Measurements from ENCODE around the gene LCP1.

The LCP1 gene

DNA sequence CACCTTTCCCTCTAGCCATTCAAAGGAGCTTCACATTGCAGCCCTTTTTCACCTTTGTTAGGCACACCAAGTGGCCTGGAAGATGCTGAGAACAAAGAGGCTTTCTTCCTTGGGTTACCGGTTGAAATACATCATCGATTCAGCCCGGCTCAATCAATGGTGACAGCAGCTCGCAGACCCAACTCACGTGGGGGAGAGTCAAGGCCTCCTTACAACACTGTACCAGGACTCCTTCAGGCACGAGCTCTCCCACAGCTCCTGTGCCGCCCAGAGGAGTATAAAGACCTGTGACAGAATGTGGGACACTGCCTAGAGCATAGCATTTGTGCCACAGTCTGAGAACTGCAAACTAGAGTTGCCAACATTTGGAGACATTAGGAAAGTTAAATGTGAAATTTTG is 25.9 kb upstream of the LCP1 start:
- TF ChIP-seq, protein P1, sequence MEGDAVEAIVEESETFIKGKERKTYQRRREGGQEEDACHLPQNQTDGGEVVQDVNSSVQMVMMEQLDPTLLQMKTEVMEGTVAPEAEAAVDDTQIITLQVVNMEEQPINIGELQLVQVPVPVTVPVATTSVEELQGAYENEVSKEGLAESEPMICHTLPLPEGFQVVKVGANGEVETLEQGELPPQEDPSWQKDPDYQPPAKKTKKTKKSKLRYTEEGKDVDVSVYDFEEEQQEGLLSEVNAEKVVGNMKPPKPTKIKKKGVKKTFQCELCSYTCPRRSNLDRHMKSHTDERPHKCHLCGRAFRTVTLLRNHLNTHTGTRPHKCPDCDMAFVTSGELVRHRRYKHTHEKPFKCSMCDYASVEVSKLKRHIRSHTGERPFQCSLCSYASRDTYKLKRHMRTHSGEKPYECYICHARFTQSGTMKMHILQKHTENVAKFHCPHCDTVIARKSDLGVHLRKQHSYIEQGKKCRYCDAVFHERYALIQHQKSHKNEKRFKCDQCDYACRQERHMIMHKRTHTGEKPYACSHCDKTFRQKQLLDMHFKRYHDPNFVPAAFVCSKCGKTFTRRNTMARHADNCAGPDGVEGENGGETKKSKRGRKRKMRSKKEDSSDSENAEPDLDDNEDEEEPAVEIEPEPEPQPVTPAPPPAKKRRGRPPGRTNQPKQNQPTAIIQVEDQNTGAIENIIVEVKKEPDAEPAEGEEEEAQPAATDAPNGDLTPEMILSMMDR (IDR thresholded peaks at IDR 0.05; ENCODE audit: low read depth, low read length), result no peak
- DNase-seq (ENCODE audit: extremely low read depth, low read depth), result no peak

DNA sequence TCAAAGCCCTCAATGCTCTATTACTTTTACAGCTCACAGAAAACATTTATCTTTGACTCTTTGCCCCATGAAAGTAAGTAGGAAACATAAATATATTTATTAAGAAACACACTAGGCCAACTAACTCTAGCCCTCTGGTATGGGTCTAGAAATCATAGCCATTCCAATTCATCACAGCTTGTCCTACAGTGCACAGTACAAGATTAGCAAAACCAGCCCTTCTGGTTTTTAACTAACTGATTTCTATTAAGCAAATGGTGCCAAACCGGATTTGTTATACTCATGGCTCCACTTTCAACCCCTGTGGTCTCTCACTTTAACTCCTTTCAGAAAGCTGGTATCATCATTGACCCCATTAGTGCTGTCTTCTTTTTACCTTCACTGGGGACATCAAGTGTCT is 24.2 kb upstream of the LCP1 start:
- no peak for DNase-seq (ENCODE audit: extremely low read depth, low read depth)
- TF ChIP-seq, protein P1 (IDR thresholded peaks at IDR 0.05; ENCODE audit: low read depth, low read length), result no peak

DNA sequence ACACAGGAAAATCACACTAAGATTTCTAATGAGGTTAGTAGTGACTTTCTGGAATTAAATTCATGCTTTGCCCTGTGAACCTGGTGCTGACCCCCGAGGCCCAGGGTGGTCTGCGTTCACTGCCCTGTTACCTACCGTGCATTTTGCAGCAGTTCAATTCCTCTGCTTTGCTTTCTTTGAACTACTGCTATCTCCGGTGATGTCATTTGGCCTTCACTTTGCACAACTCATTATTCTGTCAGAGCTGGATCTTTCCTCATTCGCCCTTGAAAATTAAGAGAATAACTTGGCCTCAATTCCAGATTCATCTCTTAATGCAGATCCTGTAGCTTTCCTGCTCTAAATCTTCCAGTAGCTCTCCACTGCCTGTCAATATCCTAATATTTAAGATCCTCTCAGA is 21.0 kb upstream of the LCP1 start:
- no peak for DNase-seq (ENCODE audit: extremely low read depth, low read depth)
- TF ChIP-seq, protein P1 (IDR thresholded peaks at IDR 0.05; ENCODE audit: low read depth, low read length), result no peak

DNA sequence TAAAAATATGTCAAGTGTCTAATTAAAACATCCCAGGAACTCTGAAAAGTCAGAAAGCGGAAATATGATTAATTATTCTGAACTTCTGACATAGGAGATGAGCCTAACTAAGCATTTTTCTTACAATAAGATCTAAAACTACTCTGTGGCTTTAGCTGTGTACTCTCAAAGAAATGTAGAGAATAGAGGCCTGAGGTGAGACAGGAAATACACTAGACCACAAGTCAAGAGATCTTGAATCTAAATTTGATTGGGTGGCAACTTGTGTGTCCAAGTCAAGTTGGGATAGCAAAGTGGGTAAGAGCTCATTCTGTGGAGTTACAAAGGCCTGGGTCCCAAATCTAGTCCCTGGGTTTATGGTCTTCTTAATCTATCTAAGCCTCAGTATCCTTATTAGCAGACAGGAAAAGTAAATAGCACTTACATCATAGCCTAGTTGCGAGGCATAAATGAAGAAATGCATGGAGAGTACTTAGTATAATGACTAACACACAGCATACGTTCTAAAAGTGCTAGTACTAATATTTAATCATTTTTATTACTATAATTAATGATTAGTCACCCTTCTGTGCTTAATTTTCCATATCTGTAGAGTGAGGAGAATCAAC is 20.3 kb upstream of the LCP1 start:
- TF ChIP-seq, protein P1 (IDR thresholded peaks at IDR 0.05; ENCODE audit: low read depth, low read length), result no peak
- no peak for DNase-seq (ENCODE audit: extremely low read depth, low read depth)

DNA sequence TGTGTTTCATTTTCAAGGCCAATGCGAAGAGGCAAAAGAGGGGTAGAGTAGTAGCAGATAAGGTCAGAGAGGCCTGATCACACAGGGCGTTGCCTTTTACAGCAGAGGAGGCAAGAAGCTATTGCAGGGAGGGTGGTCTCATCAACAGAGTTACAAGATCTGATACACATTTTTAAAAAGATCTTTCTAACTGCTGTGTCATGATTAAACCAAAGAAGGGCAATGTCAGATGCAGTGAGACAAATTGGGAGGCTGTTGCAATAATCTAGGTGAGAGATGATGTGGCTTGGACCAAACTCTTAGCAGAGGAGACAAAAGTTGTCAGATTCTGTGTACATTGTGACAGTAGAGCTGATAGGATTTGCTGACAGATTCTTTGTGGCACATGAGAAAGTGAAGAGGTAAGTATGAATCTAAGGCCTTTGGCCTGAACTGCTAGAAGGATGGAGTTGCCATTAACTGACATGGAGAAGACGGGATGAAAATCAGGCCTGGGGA is 16.8 kb upstream of the LCP1 start:
- no peak for DNase-seq (ENCODE audit: extremely low read depth, low read depth)
- TF ChIP-seq, protein P1 (IDR thresholded peaks at IDR 0.05; ENCODE audit: low read depth, low read length), result no peak

DNA sequence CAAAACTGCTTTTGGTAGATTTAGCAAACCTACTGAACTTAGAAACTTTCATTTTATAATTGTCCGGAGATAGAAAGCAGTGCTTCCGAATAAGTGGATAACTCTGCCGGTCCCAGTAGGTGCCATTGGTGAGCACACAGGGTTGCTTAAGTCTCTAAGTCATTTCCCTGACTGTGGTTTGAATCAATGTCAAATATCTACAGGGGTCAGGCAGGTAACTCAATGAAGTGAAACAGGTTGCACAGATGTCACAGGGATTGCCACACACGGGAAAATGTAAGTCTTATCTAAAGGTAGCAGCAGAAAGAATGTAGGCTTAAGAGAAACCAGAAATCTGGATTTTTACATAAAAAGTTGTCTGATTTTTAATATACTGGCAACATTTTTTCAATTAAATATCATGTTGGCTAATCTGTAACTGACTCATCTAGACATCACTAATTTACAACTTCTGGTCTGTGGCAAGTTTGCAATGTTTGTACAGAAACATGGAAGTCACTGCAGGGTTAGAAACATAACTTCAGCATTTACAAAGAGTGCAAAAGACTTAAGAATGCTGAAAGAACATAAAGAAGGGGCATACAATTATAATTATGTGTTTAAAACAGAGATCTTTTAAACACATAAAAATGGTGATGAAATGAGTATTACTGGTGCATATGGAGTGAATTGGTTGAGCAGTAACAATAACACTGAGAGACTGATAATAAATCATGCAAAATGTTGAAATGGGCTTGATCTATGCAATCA is 15.5 kb upstream of the LCP1 start:
- no peak for DNase-seq (ENCODE audit: extremely low read depth, low read depth)

DNA sequence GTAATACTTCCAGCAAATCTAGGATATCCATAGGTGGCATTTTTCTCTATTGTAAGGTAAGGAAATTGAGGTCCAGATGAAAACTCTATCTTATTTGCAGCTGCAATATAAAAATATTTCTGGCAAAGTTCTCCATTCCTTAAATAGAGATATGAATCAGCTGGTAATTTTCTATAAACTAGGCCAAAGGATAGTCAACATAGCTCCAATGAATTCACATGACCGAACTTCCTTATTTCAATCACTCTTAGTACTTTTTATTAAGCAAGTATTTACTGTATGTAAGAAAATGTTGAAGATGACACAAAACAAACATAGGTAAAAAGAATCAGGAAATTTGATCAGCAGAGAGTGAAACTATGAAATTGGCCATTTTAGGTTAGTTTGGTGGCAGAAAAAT is 13.0 kb upstream of the LCP1 start:
- TF ChIP-seq, protein P1 (IDR thresholded peaks at IDR 0.05; ENCODE audit: low read depth, low read length), result no peak
- no peak for DNase-seq (ENCODE audit: extremely low read depth, low read depth)

More for the DNA sequence above, 15.5 kb upstream of the LCP1 start:
- TF ChIP-seq, protein P1 (IDR thresholded peaks at IDR 0.05; ENCODE audit: low read depth, low read length), result no peak

Data from AG09319 (cell line).